NCI-H345 treated with DMSO at 0.1 percent for 48 hours (cell line): ENCODE data around the gene RMND1.
"Not testable (repeated sequence)": the region's sequence is repeated elsewhere in the genome, so short reads cannot be mapped to it uniquely, and the experiment has no call there.

Experiments
- DNase-seq: peaks from one replicate; lab custom pipeline; 2025; ENCODE audit not compliant: unreplicated experiment; lab: John Stamatoyannopoulos, UW

Gene RMND1

GRCh38 chr6:151387175-151387970, 64.6 kb downstream of the RMND1 start:
- DNase-seq: no peak

- DNase-seq: no peak
Observed at GRCh38 chr6:151385177-151385576, 66.7 kb downstream of the RMND1 start.

GRCh38 chr6:151384151-151384550, 67.8 kb downstream of the RMND1 start:
- DNase-seq: no peak

GRCh38 chr6:151382631-151383030, 69.3 kb downstream of the RMND1 start:
- not testable (repeated sequence) for DNase-seq

GRCh38 chr6:151381722-151382121, 70.2 kb downstream of the RMND1 start:
- DNase-seq: no peak

GRCh38 chr6:151380848-151381205, 71.1 kb downstream of the RMND1 start:
- no peak for DNase-seq

GRCh38 chr6:151379933-151380847, 71.7 kb downstream of the RMND1 start:
- DNase-seq: no peak

GRCh38 chr6:151377095-151377494, 74.8 kb downstream of the RMND1 start:
- no peak for DNase-seq

- no peak for DNase-seq
Observed at GRCh38 chr6:151376440-151376839, 75.5 kb downstream of the RMND1 start.

- DNase-seq: no peak
Observed at GRCh38 chr6:151375833-151376232, 76.1 kb downstream of the RMND1 start.

GRCh38 chr6:151374036-151374683, 77.8 kb downstream of the RMND1 start:
- DNase-seq: no peak

GRCh38 chr6:151372164-151372563, 79.8 kb downstream of the RMND1 start:
- DNase-seq: no peak

GRCh38 chr6:151370509-151371078, 81.3 kb downstream of the RMND1 start:
- no peak for DNase-seq

GRCh38 chr6:151365233-151365632, 86.7 kb downstream of the RMND1 start:
- no peak for DNase-seq

- no peak for DNase-seq
Observed at GRCh38 chr6:151359486-151359885, 92.4 kb downstream of the RMND1 start.

- no peak for DNase-seq
Observed at GRCh38 chr6:151358475-151358874, 93.5 kb downstream of the RMND1 start.

GRCh38 chr6:151357758-151358436, 94.0 kb downstream of the RMND1 start:
- DNase-seq: no peak

GRCh38 chr6:151356983-151357382, 94.9 kb downstream of the RMND1 start:
- not testable (repeated sequence) for DNase-seq
